GM12874 (cell line): ENCODE measurements around the gene AMER3.

Source experiments
- TF ChIP-seq, protein P1 (sequence below): IDR thresholded peaks from 2 replicates; pipeline ENCODE4 v1.5.1; 2011; ENCODE audit warnings: low read depth, mild to moderate bottlenecking, control low read depth, low read length, moderate library complexity; ENCODE audit not compliant: insufficient read depth

The AMER3 gene

GRCh38 chr2:130759906-130760753 lies 4.8 kb downstream of the AMER3 start:
- TF ChIP-seq, protein P1, sequence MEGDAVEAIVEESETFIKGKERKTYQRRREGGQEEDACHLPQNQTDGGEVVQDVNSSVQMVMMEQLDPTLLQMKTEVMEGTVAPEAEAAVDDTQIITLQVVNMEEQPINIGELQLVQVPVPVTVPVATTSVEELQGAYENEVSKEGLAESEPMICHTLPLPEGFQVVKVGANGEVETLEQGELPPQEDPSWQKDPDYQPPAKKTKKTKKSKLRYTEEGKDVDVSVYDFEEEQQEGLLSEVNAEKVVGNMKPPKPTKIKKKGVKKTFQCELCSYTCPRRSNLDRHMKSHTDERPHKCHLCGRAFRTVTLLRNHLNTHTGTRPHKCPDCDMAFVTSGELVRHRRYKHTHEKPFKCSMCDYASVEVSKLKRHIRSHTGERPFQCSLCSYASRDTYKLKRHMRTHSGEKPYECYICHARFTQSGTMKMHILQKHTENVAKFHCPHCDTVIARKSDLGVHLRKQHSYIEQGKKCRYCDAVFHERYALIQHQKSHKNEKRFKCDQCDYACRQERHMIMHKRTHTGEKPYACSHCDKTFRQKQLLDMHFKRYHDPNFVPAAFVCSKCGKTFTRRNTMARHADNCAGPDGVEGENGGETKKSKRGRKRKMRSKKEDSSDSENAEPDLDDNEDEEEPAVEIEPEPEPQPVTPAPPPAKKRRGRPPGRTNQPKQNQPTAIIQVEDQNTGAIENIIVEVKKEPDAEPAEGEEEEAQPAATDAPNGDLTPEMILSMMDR: no peak

DNA sequence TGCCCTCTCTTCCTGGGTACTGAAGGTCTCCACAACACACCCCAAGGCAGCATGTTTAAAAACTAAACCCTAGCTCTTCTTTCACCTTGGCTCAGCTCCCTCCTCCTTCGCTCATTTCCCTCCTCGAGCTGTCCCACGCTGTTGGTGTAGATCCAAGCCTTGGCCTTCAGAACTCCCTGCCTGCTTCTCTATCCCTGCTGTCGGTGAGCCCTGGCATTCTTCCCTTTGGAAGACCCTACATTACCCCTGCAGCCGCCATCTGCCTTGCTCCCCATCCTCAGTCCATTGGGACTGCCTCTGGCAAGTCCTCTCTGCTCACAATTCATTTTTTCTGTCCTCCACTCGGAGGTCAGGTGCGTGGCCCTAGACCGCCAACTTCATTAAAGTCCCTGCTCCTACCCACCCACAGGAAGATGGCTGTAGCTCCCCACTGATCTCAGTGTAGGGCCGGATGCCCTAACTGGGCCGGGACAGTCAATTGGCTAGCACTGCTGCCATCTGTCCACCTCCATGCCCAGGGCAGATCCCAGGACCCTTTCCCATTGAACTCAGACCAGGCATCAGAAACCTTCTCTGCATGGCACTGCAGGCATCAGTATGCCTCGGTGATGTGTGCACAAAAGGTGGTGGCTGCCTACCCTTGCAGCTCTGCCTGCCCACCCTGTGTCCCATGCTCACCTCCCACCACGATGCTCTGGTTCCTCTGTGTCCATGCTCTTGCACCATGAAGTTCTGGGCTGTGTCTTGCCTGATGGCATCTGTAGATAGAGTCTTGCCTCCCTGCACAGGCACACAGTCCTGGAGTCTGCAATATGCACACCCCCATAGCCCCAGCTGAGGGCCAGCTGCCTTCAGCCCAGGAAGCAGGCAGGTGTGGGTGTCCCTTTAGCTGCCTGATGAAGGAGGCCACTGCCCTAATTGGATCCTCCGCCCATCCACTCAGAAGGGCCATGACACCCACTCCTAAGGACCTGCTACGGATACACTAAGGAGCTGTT lies 5.7 kb downstream of the AMER3 start:
- TF ChIP-seq, protein P1: no peak

DNA sequence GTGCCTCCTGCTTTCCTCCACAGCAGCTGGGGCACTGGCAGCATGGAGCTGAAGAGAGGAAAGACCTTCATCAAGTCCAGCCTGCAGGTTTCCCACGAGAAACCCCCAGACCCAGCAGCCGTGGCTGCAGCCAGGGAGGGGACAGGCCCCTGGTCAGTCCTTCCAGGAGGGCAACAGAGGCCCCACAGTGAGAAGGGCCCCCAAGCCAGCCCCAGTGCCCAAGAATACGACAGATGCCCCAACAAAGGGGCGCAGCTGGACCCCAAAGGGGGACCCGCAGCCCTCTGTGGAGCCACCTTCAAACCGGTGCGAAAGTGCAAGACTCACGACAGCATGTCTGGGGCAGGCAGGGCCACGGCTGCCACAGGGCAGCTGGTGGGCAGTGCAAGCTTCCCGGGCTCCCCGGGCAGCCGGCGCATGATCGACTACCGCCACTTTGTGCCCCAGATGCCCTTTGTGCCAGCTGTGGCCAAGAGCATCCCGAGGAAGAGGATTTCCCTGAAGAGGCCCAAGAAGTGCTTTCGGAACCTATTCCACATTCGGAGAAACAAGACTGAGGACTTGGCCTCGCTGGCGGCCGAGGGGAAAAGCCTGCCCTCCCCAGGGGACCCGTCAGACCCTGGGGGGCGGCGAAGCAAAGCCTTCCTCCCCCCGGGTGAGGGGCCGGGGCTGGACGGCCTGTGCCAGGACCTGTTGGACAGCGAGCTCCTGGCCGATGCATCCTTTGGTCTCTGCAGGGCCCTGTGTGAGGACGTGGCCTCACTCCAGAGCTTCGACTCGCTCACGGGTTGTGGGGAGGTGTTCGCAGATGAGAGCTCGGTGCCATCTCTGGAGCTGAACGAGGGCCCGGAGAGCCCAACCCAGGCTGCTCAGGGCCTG lies 6.9 kb downstream of the AMER3 start:
- TF ChIP-seq, protein P1: no peak

- TF ChIP-seq, protein P1: no peak
Measured at GRCh38 chr2:130762910-130763385, 7.6 kb downstream of the AMER3 start.

DNA sequence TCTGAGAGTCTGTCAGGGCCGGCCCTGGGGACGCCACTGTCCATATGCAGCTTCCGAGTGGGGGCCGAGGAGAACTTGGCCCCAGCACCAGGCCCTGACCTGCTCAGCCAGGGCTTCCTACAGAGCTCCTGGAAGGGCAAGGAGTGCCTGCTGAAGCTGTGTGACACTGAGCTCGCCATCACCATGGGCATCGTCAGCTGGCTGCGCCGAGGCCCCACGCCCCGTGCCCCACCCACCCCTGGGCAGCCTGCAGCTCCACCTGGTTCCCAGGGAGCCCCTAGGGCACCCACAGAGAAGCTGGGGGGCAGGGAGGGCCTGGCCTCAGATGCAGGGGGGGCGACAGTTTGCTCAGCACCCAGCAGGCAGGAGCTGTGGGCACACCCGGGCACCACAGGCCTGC lies 8.1 kb downstream of the AMER3 start:
- TF ChIP-seq, protein P1: no peak

DNA sequence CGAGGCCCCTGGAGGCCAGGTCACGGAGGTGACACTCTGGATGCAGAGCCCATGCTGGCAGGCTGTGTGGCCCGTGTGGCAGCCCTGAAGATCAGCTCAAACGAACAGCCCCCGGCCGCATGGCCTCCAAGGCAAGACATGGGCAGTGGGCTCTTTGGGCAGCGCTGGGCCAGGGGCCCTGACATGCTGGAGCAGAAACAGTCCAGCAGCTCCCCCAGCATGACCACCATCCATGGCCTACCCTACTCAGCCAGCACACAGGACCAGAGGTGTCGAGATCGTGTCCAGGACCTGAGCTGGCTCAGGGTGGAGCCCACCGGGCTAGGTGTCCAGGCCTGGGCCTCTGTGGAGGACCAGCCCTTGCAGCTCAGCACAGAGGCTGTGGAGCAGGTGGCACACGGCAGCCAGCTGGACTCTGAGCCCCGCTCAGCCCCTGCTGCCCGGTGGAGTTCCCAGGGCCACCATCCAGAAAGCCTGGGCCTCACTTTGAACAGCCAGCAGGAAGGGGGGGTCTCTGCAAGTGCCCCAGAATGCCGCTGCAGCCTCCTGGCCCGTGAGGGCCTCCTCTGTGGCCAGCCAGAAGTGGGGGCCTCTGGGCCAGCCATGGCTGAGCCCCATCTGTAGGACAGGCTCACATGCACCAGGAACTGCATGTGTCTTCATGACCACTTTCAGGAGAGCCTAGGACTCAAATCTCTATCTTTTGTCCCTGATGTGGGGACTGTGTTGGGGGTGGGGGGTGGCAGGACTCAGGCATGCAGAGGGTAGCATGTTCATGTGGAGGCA lies 8.9 kb downstream of the AMER3 start:
- TF ChIP-seq, protein P1: no peak
